KMS-11 (cell line): ENCODE measurements around the gene ZMYND8.

Source experiments
- H2AFZ ChIP-seq: fragments of 200-600 bp; sonication (generic); 2 replicates; pipeline ENCODE4 v1.6.1; 2016; ENCODE audit warnings: antibody characterized with exemption, mixed run types, low read depth
- H3K27ac ChIP-seq: fragments of 200-600 bp; sonication (generic); 2 replicates; pipeline ENCODE4 v1.6.1; 2016; ENCODE audit warnings: mild to moderate bottlenecking, mixed run types
- H3K27me3 ChIP-seq: fragments of 200-600 bp; sonication (generic); 2 replicates; pipeline ENCODE4 v1.6.1; 2017; ENCODE audit warnings: mild to moderate bottlenecking, low read depth, mixed run types, moderate library complexity; ENCODE audit not compliant: insufficient read depth
- H3K36me3 ChIP-seq: fragments of 200-600 bp; sonication (generic); 2 replicates; pipeline ENCODE4 v1.6.1; 2017; ENCODE audit warnings: mild to moderate bottlenecking, mixed run types; ENCODE audit not compliant: insufficient read depth
- H3K4me1 ChIP-seq: fragments of 200-600 bp; sonication (generic); 2 replicates; pipeline ENCODE4 v1.6.1; 2016; ENCODE audit warnings: mild to moderate bottlenecking, low read depth, mixed run types; ENCODE audit not compliant: poor library complexity, severe bottlenecking
- H3K4me2 ChIP-seq: fragments of 200-600 bp; sonication (generic); 2 replicates; pipeline ENCODE4 v1.7.0; 2016; ENCODE audit warnings: mild to moderate bottlenecking, mixed run types
- H3K4me3 ChIP-seq: fragments of 200-600 bp; sonication (generic); IDR thresholded peaks from 2 replicates; pipeline ENCODE4 v1.6.1; 2017; ENCODE audit warnings: low read depth, low read length, mixed read lengths; ENCODE audit not compliant: insufficient read depth
- H3K79me2 ChIP-seq: fragments of 200-600 bp; sonication (generic); 2 replicates; pipeline ENCODE4 v1.6.1; 2016; ENCODE audit warnings: low read depth, mixed run types; ENCODE audit not compliant: insufficient read depth
- H3K9ac ChIP-seq: fragments of 200-600 bp; sonication (generic); 2 replicates; pipeline ENCODE4 v1.6.1; 2016; ENCODE audit warnings: mild to moderate bottlenecking, mixed run types
- H4K20me1 ChIP-seq: fragments of 200-600 bp; sonication (generic); 2 replicates; pipeline ENCODE4 v1.6.1; 2016; ENCODE audit warnings: mild to moderate bottlenecking, mixed run types; ENCODE audit not compliant: insufficient read depth
- CTCF ChIP-seq: fragments of 200-600 bp; sonication (generic); conservative IDR thresholded peaks from 2 replicates; pipeline ENCODE4 v1.6.1; 2017; ENCODE audit warnings: low read depth, mild to moderate bottlenecking, antibody characterized with exemption, low read length, moderate library complexity, mixed read lengths

Gene ZMYND8

GRCh38 chr20:47215653-47216397 lies 140.7 kb downstream of the ZMYND8 start:
- H3K4me1 ChIP-seq, result no peaks in the 10 kb centered on the region
- peaks cover 13% of the 10 kb centered on the region for H3K36me3 ChIP-seq
- H3K4me3 ChIP-seq, result no peak overlapping the region
- no peaks in the 10 kb centered on the region for H4K20me1 ChIP-seq
- no peak overlapping the region for H3K27ac ChIP-seq
- no peak overlapping the region for H2AFZ ChIP-seq
- H3K79me2 ChIP-seq, result no peaks in the 10 kb centered on the region
- H3K9ac ChIP-seq, result no peak overlapping the region
- H3K27me3 ChIP-seq, result no peaks in the 10 kb centered on the region
- H3K4me2 ChIP-seq, result no peak overlapping the region
- TF ChIP-seq CTCF, result no peak

- Histone ChIP-seq H3K4me3 (no peak overlapping the region), H3K27ac (no peak overlapping the region), H3K79me2 (no peaks in the 10 kb centered on the region), H3K4me2 (no peak overlapping the region), H3K27me3 (no peaks in the 10 kb centered on the region), H4K20me1 (no peaks in the 10 kb centered on the region), H3K4me1 (no peaks in the 10 kb centered on the region), H2AFZ (no peak overlapping the region), H3K36me3 (peaks cover 13% of the 10 kb centered on the region), H3K9ac (no peak overlapping the region)
- no peak for TF ChIP-seq CTCF
Observed at GRCh38 chr20:47213966-47214365, 142.5 kb downstream of the ZMYND8 start.

DNA sequence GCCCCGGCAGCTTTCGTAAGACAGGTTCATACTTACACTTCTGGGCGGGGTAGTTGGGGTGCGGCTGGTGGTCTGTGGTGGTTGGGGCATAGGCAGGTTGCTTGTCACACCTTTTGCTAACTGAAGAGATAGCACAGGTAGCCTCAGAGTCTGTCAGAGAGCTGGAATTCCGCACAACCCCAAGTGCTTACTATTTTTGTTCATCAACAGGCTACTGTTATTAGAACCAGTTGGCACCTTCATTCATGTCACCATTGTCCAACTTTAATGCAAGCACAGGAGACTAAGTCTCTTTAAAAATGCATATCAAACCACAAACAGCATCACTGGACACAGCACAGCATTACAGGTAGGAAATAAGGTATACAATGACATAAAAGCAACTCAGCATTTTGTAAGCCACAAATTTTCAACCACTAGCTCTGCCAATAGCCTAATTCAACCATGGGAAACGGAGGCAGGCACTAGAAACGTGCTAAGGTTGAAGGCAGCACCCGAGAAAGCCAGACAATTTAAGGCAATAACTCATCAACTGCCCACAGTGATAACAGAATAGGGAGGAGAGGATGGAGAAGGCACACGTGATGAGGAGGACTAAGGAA lies 143.8 kb downstream of the ZMYND8 start:
- no peak for TF ChIP-seq CTCF

DNA sequence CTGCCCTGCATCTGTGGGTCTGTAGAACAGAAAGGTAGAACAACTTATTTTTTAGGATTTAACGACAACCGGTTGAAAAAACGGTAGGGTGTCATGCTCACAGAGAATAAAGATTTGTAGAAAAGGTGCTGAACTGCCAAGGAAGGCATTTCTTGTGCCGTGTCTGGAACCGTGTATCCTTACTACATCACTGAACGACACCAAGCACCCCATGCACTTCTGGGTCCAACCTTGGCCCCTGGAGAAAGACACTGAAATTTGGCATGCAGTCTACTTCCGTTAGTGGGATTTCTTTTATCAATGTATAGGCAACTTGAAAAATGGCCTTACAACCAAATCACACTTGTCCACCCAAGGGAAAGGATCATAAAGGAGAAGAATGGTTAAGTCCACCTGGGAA lies 145.5 kb downstream of the ZMYND8 start:
- H3K36me3 ChIP-seq, result peaks cover 13% of the 10 kb centered on the region
- no peaks in the 10 kb centered on the region for H4K20me1 ChIP-seq
- H3K27me3 ChIP-seq, result no peaks in the 10 kb centered on the region
- TF ChIP-seq CTCF, result no peak
- H3K9ac ChIP-seq, result no peak overlapping the region
- no peak overlapping the region for H3K27ac ChIP-seq
- H3K4me3 ChIP-seq, result no peak overlapping the region
- no peaks in the 10 kb centered on the region for H3K4me1 ChIP-seq
- no peaks in the 10 kb centered on the region for H3K79me2 ChIP-seq
- H3K4me2 ChIP-seq, result no peak overlapping the region
- no peak overlapping the region for H2AFZ ChIP-seq

More for the DNA sequence above, 143.8 kb downstream of the ZMYND8 start:
- Histone ChIP-seq H2AFZ (no peak overlapping the region), H4K20me1 (no peaks in the 10 kb centered on the region), H3K4me1 (no peaks in the 10 kb centered on the region), H3K36me3 (peaks cover 13% of the 10 kb centered on the region), H3K4me3 (no peak overlapping the region), H3K79me2 (no peaks in the 10 kb centered on the region), H3K9ac (no peak overlapping the region), H3K4me2 (no peak overlapping the region), H3K27me3 (no peaks in the 10 kb centered on the region), H3K27ac (no peak overlapping the region)
